Activated CD4-positive, alpha-beta memory T cell treated with anti-CD3 and anti-CD28 coated beads for 36 hours (primary cell): ENCODE data around the gene PROCA1. TPM values are rescaled to one million over a fixed set of nuclear protein-coding genes. Genes with fewer than 3 reads are reported as not detected.

Source experiments
- CTCF ChIA-PET: fragments of 350-600 bp; sonication (Branson Sonifier 250); formaldehyde crosslinking; loops from one replicate; lab custom pipeline; 2021; ENCODE audit warnings: antibody characterized with exemption, inconsistent platforms; lab: Charles Lee
- POLR2A ChIA-PET: fragments of 350-600 bp; sonication (Branson Sonifier 250); formaldehyde crosslinking; loops from one replicate; lab custom pipeline; 2021; ENCODE audit warnings: antibody characterized with exemption; lab: Charles Lee
- DNase-seq: peaks from one replicate; pipeline ENCODE4 v3.0.0-alpha.2; 2020
- H3K27ac Mint-ChIP-seq: one replicate; pipeline ENCODE4 v1.8.0; 2021; ENCODE audit warnings: mixed read lengths
- H3K27me3 Mint-ChIP-seq: one replicate; pipeline ENCODE4 v1.8.0; 2021; ENCODE audit warnings: mixed read lengths
- H3K36me3 Mint-ChIP-seq: one replicate; pipeline ENCODE4 v1.8.0; 2021; ENCODE audit warnings: mixed read lengths
- H3K4me1 Mint-ChIP-seq: one replicate; pipeline ENCODE4 v1.8.0; 2021; ENCODE audit warnings: low read depth, mixed read lengths
- H3K4me3 Mint-ChIP-seq: one replicate; pipeline ENCODE4 v1.8.0; 2021; ENCODE audit warnings: mild to moderate bottlenecking, mixed read lengths
- H3K9me3 Mint-ChIP-seq: one replicate; pipeline ENCODE4 v1.8.0; 2021; ENCODE audit warnings: mixed read lengths
- intact Hi-C: fragments of 100-400 bp; cut with micrococcal nuclease; formaldehyde crosslinking; loops from one replicate; pipeline ENCODE4 v1.15.1; 2023
- total RNA-seq, 2 experiments: library from RNA; stranded (reverse); gene quantifications; one replicate each; pipeline ENCODE4 v1.2.3, GENCODE V29; 2021

The PROCA1 gene, protein sequence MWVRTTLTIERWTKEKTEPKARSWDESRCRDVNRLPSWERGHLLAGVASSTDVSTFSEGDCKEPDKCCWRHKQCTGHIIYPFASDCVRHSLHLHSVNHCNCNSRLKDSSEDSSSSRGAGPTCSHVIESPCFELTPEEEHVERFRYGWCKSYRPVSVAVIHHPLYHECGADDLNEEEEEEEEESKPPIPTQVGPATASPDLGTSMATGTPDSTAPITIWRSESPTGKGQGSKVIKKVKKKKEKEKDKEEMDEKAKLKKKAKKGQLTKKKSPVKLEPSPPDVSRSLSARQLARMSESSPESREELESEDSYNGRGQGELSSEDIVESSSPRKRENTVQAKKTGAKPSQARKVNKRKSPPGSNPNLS
- total RNA-seq: 1 to 10 TPM; 4.5 TPM

DNA sequence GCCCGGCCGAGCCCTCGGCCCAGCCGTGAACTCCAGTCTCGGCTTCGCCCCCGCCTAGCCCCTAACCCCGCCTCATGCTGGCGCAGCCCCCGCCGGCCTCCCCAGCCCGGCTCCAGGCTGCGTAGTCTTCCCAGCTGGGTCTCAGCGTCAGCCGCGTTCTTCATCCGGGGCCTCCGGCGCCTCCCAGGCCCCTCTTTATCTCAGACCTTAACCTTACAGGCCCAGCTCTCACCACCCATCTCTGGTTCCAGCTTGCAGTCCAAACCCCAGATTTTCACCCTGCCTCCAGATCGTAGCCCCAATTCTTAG is at the start of gene PROCA1:
TSS of gene PROCA1 (minus strand) at position 166 of the 309 bp plus-strand sequence. CDS start 228 bp downstream, outside the sequence.
- Mint-ChIP-seq H3K27me3 (peaks cover 16% of the 10 kb centered on the region), H3K4me3 (peak within 1 kb of the TSS; percentile 73), H3K27ac (peak within 1 kb of the TSS; percentile 80), H3K4me1 (peaks cover 23% of the 10 kb centered on the region), H3K36me3 (no peaks in the 10 kb centered on the region), H3K9me3 (no peaks in the 10 kb centered on the region)
- DNase-seq: no peak
- CTCF ChIA-PET: interaction anchor here (0.7 to 4.0 kb wide), 8 partner anchors 9 to 242 kb away, joined by 3 to 23 read pairs (median 6); partner anchors contain the start of genes BLTP2, RPL23A and TLCD1
- intact Hi-C loops: loop anchor here (1.0 to 2.0 kb wide), 4 partner anchors 8 to 113 kb away; partner anchors contain the start of genes BLTP2, RPL23A, SPAG5 and SUPT6H
- POLR2A ChIA-PET: interaction anchor here (1.0 to 2.6 kb wide), 9 partner anchors 8 to 241 kb away, joined by 3 to 35 read pairs (median 10); partner anchors contain the start of genes BLTP2, RPL23A, SDF2 and SUPT6H

DNA sequence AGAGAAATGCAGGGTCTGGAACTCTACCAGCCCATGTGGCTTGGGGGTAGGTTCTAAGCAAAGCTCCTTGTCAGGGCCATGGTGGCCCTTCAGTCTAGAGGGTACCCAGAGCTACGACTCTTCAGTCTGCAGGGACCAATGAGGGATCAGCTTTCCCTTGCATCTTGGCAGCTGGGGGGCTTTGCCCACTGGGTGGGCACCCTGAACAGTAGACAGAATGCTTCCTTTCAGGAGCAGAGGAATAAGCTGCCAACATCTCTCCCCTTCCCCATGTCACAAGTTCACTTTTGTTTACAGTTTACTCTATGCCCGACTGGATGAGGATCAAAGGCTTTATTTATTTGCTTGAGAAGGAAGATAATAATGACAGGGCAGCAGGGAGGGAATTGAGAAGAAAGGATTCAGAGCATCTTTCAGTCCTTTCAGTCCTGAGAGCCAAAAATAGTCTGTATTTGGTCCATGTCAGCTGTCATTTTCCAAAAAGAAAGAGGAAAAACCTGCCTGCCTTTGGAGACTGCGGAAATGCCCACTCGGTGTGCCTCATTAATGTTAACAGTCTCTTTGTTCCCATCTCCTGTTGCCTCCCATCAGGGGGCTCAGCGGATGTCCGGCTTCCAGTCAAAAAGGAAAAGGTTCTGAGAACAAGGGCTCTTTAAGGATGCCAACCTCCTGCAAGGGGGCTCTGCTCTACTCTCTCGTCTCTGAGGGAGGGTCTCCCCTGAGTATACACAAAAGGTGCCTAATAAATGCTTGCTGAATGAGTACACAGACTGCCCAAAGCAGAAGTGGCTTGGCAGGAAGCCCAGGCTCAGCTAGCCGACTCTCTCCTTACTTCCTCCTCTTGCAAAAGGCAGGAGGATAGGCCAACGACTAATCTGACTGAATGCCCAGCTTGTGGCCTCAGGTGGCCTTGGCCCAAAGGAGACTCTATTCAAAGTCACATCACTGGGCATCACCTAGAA is 49.2 kb upstream of the PROCA1 start:
- POLR2A ChIA-PET: interaction anchor here (0.9 kb wide), 1 partner anchor 34 kb away, joined by 4 read pairs; no protein-coding TSS in a partner anchor
- Mint-ChIP-seq H3K4me3 (no peak overlapping the region), H3K27me3 (no peaks in the 10 kb centered on the region), H3K27ac (no peak overlapping the region), H3K9me3 (no peaks in the 10 kb centered on the region), H3K4me1 (peaks cover 18% of the 10 kb centered on the region), H3K36me3 (peaks cover 22% of the 10 kb centered on the region)
- CTCF ChIA-PET: interaction anchor here (0.9 to 7.6 kb wide), 6 partner anchors 12 to 192 kb away, joined by 3 to 122 read pairs (median 4); partner anchors contain the start of genes NEK8 and TLCD1
- intact Hi-C loops: loop anchor here (5.0 kb wide), 1 partner anchor 141 kb away; the partner anchor contains the start of gene DHRS13
- DNase-seq: no peak

DNA sequence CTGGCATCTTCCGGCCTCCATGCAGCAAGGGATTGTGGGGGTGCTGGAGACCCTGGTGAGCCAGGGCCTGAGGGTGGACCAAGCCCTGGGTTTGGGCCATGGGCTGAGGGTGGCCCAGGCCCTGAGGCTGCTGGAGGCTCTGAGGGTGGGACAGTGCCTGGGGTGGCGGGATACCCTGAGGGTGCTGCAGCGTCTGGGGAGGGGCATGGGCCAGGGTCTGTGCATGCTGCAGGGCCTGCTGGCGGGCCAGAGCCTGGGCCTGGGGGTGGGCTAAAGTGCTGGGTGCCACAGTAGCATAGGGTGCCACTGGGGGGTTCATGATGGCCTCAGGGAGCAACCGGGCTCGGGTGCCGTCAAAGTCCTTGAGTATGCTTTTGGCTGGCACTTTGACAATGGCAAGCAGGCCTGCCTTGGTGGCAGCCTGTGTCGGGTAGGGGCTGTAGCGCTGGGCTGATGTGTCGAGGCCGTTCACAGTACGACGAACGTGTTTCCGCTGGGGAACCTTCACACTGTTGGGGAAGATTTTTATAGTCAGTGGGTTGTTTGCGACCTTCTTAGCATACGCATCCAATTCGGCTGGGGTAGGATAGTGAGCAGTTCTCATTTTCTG is 47.7 kb upstream of the PROCA1 start:
- Mint-ChIP-seq H3K4me3 (no peak overlapping the region), H3K9me3 (no peaks in the 10 kb centered on the region), H3K4me1 (peaks cover 13% of the 10 kb centered on the region), H3K27ac (no peak overlapping the region), H3K36me3 (peaks cover 18% of the 10 kb centered on the region), H3K27me3 (no peaks in the 10 kb centered on the region)
- ChIA-PET CTCF (interaction anchor here (7.6 kb wide), 1 partner anchor 10 kb away, joined by 122 read pairs; no protein-coding TSS in a partner anchor), POLR2A (no interaction called here)
- intact Hi-C loops: no loop called here
- no peak for DNase-seq

DNA sequence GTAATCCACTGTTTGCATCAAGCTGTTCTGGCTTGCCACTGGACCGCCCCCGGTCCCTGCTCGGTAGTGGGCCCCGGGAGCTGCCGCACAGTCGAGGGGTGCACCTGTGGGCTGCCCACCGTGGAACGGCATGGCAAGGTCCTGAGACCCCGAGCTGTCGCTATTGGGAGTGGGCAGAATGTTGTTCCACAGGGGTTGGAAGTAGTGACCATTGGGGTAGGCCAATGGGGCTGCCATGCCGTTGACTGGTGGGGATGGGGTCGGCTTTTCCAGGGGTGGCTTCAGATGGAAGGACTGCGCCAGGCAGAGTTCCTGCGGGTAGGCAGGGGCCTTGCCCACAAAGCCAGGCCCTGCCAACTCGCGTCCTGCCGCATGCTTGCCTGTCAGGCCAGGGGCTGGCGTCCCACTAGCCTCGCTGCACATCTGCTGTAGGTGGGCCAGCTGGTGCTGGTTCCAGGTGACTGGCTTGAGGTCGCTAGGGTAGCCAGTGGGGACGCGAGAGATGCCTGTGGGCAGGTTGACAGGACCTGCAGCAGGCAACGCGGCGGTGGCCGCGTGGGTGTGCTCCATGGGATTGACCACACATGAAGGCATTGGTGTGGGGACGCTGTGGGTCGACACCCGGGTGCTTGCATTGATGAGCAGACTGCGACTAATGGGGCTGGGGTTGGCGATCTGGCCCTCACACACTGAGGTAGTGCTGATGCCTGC is 46.9 kb upstream of the PROCA1 start:
- intact Hi-C loops: no loop called here
- H3K27me3 Mint-ChIP-seq: no peaks in the 10 kb centered on the region
- ChIA-PET CTCF (no interaction called here), POLR2A (no interaction called here)
- H3K4me1 Mint-ChIP-seq: peaks cover 8% of the 10 kb centered on the region
- no peaks in the 10 kb centered on the region for H3K9me3 Mint-ChIP-seq
- no peak overlapping the region for H3K4me3 Mint-ChIP-seq
- peak overlapping the region; percentile 8 for H3K27ac Mint-ChIP-seq
- H3K36me3 Mint-ChIP-seq: peaks cover 15% of the 10 kb centered on the region
- DNase-seq: no peak

- CTCF ChIA-PET: interaction anchor here (0.7 to 1.8 kb wide), 2 partner anchors 11 to 30 kb away, joined by 4 to 7 read pairs; partner anchors contain the start of gene TLCD1
- Mint-ChIP-seq H3K4me1 (no peaks in the 10 kb centered on the region), H3K36me3 (peaks cover 15% of the 10 kb centered on the region), H3K9me3 (no peaks in the 10 kb centered on the region), H3K27ac (no peak overlapping the region), H3K27me3 (no peaks in the 10 kb centered on the region), H3K4me3 (no peak overlapping the region)
- intact Hi-C loops: no loop called here
- no peak for DNase-seq
- POLR2A ChIA-PET: no interaction called here
Observed at GRCh38 chr17:28756049-28756804, 44.5 kb upstream of the PROCA1 start.

- Mint-ChIP-seq H3K36me3 (peaks cover 19% of the 10 kb centered on the region), H3K27ac (no peak overlapping the region), H3K9me3 (no peaks in the 10 kb centered on the region), H3K27me3 (no peaks in the 10 kb centered on the region), H3K4me3 (no peak overlapping the region), H3K4me1 (no peaks in the 10 kb centered on the region)
- CTCF ChIA-PET: no interaction called here
- no peak for DNase-seq
- POLR2A ChIA-PET: no interaction called here
- intact Hi-C loops: no loop called here
Observed at GRCh38 chr17:28755486-28755885, 43.8 kb upstream of the PROCA1 start.

GRCh38 chr17:28751600-28752366 is 40.1 kb upstream of the PROCA1 start:
- DNase-seq: no peak
- H3K9me3 Mint-ChIP-seq: no peaks in the 10 kb centered on the region
- H3K27me3 Mint-ChIP-seq: no peaks in the 10 kb centered on the region
- no peak overlapping the region for H3K27ac Mint-ChIP-seq
- intact Hi-C loops: no loop called here
- H3K4me3 Mint-ChIP-seq: no peak overlapping the region
- ChIA-PET CTCF (interaction anchor here (0.6 to 16.9 kb wide), 10 partner anchors 12 to 365 kb away, joined by 3 to 632 read pairs (median 3); partner anchors contain the start of genes NEK8, RPL23A and TLCD1), POLR2A (interaction anchor here (0.6 to 13.5 kb wide), 6 partner anchors 11 to 543 kb away, joined by 3 to 202 read pairs (median 4); partner anchors contain the start of genes NEK8 and TLCD1)
- H3K4me1 Mint-ChIP-seq: peaks cover 15% of the 10 kb centered on the region
- H3K36me3 Mint-ChIP-seq: peaks cover 29% of the 10 kb centered on the region

DNA sequence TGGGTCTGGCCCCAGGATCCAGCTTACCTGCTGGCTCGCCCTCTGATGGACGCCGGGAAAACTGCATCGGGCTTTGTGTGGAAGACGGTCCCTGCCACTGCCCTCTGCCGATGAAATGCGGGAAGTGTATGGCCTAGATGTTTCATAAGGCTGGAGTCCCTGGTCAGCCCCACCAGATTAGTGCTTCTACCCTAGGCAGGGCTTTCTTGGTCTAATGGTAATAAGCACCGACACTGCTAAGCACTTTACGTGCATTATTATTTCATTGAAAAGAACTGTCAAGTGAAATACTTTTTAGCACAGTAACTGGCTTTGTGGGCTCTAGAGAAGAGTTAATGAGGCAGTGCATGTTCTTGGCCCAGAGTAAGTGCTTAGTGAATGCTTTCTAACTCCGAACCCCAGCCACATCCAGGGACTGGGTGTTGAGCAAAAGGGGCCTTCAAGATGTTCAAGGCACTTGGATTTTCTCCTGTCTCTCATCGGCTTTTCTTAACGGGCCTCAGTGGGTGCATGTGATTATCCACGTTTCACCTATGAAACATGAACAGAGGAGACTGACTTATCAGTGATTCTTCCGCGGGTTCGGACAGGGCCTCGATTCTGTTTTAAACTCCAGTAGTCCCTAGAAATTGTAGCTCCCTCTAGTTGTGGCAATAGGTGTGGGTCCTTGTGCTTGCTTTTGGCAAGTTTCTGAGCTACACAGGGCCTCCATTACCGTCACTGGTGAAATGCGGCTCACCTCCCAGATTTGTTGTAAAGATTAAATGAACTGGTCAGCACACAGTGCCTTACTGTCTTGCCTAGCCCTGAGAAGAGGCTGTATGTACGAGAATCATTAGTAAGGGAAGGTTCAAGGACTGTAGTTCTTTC is 38.7 kb upstream of the PROCA1 start:
- peaks cover 26% of the 10 kb centered on the region for H3K4me1 Mint-ChIP-seq
- no peak overlapping the region for H3K4me3 Mint-ChIP-seq
- H3K27ac Mint-ChIP-seq: peak overlapping the region; percentile 42
- POLR2A ChIA-PET: interaction anchor here (0.7 to 13.5 kb wide), 6 partner anchors 9 to 544 kb away, joined by 3 to 202 read pairs (median 3); partner anchors contain the start of genes NEK8 and TLCD1
- H3K27me3 Mint-ChIP-seq: no peaks in the 10 kb centered on the region
- no peaks in the 10 kb centered on the region for H3K9me3 Mint-ChIP-seq
- intact Hi-C loops: loop anchor here (1.0 kb wide), 1 partner anchor 23 kb away; no protein-coding TSS in a partner anchor
- CTCF ChIA-PET: interaction anchor here (0.6 to 16.9 kb wide), 33 partner anchors 9 to 998 kb away, joined by 3 to 632 read pairs (median 4); partner anchors contain the start of genes DHRS13, FAM222B, NEK8 and PROCA1
- DNase-seq: peak; percentile 94
- peaks cover 35% of the 10 kb centered on the region for H3K36me3 Mint-ChIP-seq
